Inflammatory macrophage (primary cell): ENCODE results near the gene AKR1B1.

Source experiments
- DNase-seq, 2 donors: peaks; one replicate each; pipeline ENCODE4 v3.0.0-alpha.2; 2020 to 2022

The AKR1B1 gene

GRCh38 chr7:134468475-134468874 lies 9.6 kb upstream of the AKR1B1 start:
- no peak for DNase-seq

GRCh38 chr7:134468054-134468453 lies 9.2 kb upstream of the AKR1B1 start:
- DNase-seq, result no peak

- DNase-seq, result no peak
Measured at GRCh38 chr7:134465491-134465890, 6.6 kb upstream of the AKR1B1 start.

DNA sequence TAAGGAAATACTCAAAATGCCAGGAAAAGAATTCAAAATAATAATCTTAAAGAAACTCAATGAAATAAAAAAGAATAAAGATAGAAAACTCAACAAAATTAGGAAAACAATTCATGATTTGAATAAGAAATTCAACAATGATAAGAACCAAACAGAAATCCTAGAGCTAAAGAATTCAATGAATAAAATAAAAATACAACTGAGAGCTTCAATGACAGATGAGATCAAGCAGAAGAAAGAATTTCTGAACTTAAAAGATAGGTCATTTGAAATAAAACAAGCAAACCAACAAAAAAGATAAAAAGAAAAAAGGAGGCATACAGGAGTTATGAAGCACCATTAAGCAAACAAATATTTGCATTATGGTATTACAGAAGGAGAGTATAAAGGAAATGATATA lies 5.6 kb upstream of the AKR1B1 start:
- DNase-seq, result no peak

DNA sequence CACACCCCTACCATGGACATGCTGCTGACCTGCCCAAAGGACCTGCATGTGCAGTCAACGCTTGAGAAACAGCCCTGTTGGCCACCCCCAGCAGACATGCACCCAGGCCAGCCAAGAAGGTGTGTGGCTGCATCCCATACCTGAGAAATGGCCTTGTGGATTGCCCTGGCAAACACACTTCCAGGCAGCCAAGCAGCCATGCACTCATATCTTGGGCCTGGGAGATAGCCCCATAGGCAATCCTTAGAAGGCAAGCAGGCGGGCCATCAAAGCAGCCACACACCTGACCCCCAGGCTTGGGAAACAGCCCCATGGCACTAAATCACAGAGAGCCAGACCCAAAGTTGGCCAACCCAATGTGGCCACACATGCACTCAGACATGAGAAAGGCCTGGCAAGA lies 4.9 kb upstream of the AKR1B1 start:
- no peak for DNase-seq

- DNase-seq, result no peak
Measured at GRCh38 chr7:134462337-134462925, 3.5 kb upstream of the AKR1B1 start.

DNA sequence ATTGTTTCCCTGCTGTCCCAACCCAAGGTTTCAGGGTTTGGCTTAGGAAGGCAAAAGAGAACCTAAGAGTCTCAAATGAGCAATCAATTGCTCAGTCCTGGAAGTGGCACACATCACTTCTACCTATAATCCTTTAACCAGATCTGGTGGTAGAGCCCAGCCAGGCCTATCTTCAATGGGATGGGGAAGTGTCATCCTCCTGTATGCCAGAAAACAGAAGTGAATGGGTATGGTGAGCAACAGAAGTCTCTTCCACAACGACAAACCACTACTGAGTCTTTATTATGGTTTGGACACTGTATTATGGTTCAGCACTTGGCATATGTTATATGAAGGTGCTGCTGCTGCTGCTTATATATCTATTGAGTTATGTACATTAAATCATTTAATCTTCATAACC lies 3.0 kb upstream of the AKR1B1 start:
- no peak for DNase-seq

- peak in 1 of 2 donors; percentile 15 for DNase-seq
Measured at GRCh38 chr7:134459981-134460380, 1.1 kb upstream of the AKR1B1 start.

GRCh38 chr7:134458341-134458805 lies 527 bp downstream of the AKR1B1 start:
- peak; percentile 33 to 42 for DNase-seq

GRCh38 chr7:134457210-134457609 lies 1.7 kb downstream of the AKR1B1 start:
- no peak for DNase-seq

- peak; percentile 71 to 80 for DNase-seq
Measured at GRCh38 chr7:134454277-134454676, 4.6 kb downstream of the AKR1B1 start.

DNA sequence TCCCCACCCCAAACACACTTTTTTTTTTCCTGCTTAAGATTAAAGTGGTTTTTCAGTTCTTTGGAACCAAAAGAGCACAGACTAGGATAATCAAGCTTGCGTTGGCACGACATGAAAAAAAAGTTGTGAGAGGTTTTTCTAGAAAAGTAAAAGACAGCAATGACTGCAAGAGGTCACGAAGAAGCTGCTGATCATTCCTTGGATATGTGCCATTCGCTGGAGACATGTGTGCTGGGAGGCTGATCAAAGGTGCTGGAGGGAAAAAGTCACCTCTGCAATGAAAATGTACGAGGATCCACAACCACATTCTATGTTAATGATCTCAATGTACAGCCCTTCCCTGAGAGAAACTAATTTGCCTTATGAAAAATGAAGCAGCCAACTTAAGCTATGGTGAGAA lies 5.4 kb downstream of the AKR1B1 start:
- no peak for DNase-seq

GRCh38 chr7:134452991-134453473 lies 5.9 kb downstream of the AKR1B1 start:
- DNase-seq, result no peak

- DNase-seq, result no peak
Measured at GRCh38 chr7:134452419-134452838, 6.5 kb downstream of the AKR1B1 start.

- DNase-seq, result no peak
Measured at GRCh38 chr7:134451656-134452055, 7.2 kb downstream of the AKR1B1 start.

DNA sequence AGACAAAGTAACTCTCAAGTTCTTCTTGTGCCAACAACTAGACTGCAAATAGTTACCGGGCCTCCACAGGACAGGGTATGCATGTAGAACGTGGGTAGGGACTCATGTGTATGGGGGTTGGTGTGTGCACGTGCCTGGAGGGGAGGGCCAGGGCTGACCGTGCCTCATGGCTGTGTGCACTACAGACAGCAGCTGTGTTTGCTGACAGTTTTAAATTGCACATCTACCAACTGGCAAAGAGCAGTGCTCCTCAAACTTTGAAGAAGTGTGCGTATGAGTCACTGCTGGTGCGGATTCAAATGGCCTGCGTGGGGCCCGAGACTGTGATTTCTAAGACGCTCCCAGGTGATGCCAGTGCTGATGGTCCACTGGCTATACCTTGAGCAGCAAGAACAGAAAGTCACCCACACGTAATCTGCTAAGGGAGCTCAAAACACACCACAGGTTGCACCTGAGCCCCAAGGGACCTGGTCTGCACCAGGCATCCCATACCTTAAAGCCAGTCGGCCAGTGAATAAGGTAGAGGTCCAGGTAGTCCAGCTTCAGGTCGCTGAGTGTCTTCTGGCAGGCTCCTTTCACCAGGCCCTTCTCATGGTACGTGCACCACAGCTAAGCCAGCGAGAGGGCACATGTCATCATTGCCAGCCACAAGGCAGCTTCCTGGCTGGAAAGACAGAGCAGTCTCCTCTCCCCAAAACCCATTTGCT lies 8.5 kb downstream of the AKR1B1 start:
- DNase-seq, result no peak

- DNase-seq, result no peak
Measured at GRCh38 chr7:134449680-134450079, 9.2 kb downstream of the AKR1B1 start.

- DNase-seq, result no peak
Measured at GRCh38 chr7:134448356-134449229, 10.3 kb downstream of the AKR1B1 start.

GRCh38 chr7:134447383-134447782 lies 11.5 kb downstream of the AKR1B1 start:
- no peak for DNase-seq

- DNase-seq, result no peak
Measured at GRCh38 chr7:134446923-134447322, 12.0 kb downstream of the AKR1B1 start.

- no peak for DNase-seq
Measured at GRCh38 chr7:134446446-134446845, 12.5 kb downstream of the AKR1B1 start.

GRCh38 chr7:134444961-134445315 lies 14.0 kb downstream of the AKR1B1 start:
- no peak for DNase-seq

DNA sequence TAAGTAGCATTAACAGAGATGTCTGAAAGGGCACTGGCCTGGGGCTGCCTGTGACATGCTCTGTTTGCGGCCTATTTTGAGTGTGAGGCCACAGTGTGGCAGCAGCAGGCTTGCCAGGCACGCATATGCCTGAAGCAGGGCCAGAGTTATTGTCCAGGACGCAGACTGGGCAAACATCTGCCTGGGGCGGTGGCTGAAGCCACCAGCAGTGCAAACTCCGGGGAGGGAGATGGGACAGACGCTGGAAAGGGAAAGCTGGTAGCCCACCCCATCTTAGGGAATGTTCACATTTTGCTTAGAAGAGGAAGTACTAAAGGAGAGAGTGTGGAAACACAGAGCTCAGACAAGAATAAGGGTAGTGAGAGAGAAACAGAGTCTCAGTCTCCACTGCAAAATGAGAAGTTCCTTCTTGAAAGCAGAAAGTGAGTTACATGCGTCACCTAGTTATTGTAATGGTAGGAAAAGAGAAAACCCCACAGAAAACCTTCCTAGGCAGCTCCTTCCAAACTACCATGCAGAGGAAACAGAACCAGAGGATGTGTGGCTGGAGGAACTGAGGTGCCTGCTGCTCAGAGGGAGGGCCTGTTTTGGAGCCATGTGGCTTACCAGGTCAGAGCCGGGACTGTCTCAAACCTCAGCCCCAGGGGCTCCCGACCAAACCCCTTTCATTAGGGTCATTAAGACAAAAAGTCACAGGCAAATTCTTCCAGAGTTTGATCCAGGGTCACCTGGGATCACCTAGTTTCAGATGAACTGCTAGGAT lies 14.5 kb downstream of the AKR1B1 start:
- peak; percentile 7 to 43 for DNase-seq
